ENCODE results near the gene UNC5B.
A peak's percentile ranks its signal among the peaks of the same experiment; 100 is the strongest.

The UNC5B gene

DNA sequence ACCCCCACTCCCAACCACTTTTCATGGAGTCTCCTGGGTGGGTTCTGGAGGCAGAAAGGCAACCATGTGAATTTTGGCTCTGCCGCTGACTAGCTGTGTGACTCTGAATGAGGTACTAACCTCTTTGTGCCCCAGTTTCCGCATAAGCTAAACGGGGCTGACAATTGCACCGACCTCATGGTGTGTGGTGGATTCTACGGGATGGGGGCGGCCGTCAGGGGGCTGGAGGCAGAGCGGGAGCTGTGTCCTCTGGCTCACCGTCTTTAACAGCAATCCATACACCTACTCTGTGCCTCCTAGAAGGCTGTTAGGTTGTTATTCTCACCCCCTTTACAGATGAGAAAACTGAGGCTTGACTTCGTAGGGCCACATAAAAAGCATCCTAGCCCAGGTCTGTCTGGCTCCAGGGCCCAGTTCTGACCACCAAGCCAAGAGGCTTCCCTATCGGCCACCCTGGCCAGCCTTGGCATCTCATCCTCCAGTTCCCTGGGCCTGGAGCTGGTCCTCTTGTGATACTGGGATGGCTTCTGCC, 102.4 kb downstream of the UNC5B start:
- DNase-seq = no peak

GRCh38 chr10:71316056-71316785, 103.9 kb downstream of the UNC5B start:
- no peak for DNase-seq
- Histone ChIP-seq H3K36me3 (ENCODE audit: control insufficient read depth, insufficient read depth, low read length) (no peaks in the 10 kb centered on the region), H3K4me1 (ENCODE audit: control insufficient read depth, insufficient read depth, low read length, poor library complexity, severe bottlenecking) (peaks cover 14% of the 10 kb centered on the region), H3K27ac (ENCODE audit: insufficient read depth, low read length, poor library complexity, severe bottlenecking) (no peak overlapping the region), H3K27me3 (replicated peaks; ENCODE audit: control insufficient read depth, insufficient read depth, low read length, poor library complexity, severe bottlenecking) (no peaks in the 10 kb centered on the region), H3K9me3 (ENCODE audit: control insufficient read depth, low read length) (no peaks in the 10 kb centered on the region), H3K4me3 (ENCODE audit: insufficient read depth, low read depth, low read length, poor library complexity, severe bottlenecking) (no peak overlapping the region)

More for the DNA sequence above, 102.4 kb downstream of the UNC5B start:
- Histone ChIP-seq H3K36me3 (ENCODE audit: control insufficient read depth, insufficient read depth, low read length) (no peaks in the 10 kb centered on the region), H3K27me3 (replicated peaks; ENCODE audit: control insufficient read depth, insufficient read depth, low read length, poor library complexity, severe bottlenecking) (no peaks in the 10 kb centered on the region), H3K4me3 (ENCODE audit: insufficient read depth, low read depth, low read length, poor library complexity, severe bottlenecking) (no peak overlapping the region), H3K4me1 (ENCODE audit: control insufficient read depth, insufficient read depth, low read length, poor library complexity, severe bottlenecking) (peaks cover 11% of the 10 kb centered on the region), H3K27ac (ENCODE audit: insufficient read depth, low read length, poor library complexity, severe bottlenecking) (no peak overlapping the region), H3K9me3 (ENCODE audit: control insufficient read depth, low read length) (no peaks in the 10 kb centered on the region)

GRCh38 chr10:71316786-71317160, 104.4 kb downstream of the UNC5B start:
- DNase-seq = no peak
- no peaks in the 10 kb centered on the region for H3K27me3 ChIP-seq (replicated peaks; ENCODE audit: control insufficient read depth, insufficient read depth, low read length, poor library complexity, severe bottlenecking)
- H3K9me3 ChIP-seq (ENCODE audit: control insufficient read depth, low read length) = no peaks in the 10 kb centered on the region

GRCh38 chr10:71317739-71318138, 105.4 kb downstream of the UNC5B start:
- Histone ChIP-seq H3K27ac (ENCODE audit: insufficient read depth, low read length, poor library complexity, severe bottlenecking) (no peak overlapping the region), H3K9me3 (ENCODE audit: control insufficient read depth, low read length) (no peaks in the 10 kb centered on the region), H3K4me1 (ENCODE audit: control insufficient read depth, insufficient read depth, low read length, poor library complexity, severe bottlenecking) (peaks cover 14% of the 10 kb centered on the region), H3K27me3 (replicated peaks; ENCODE audit: control insufficient read depth, insufficient read depth, low read length, poor library complexity, severe bottlenecking) (no peaks in the 10 kb centered on the region), H3K36me3 (ENCODE audit: control insufficient read depth, insufficient read depth, low read length) (no peaks in the 10 kb centered on the region), H3K4me3 (ENCODE audit: insufficient read depth, low read depth, low read length, poor library complexity, severe bottlenecking) (no peak overlapping the region)
- no peak for DNase-seq

More at GRCh38 chr10:71316786-71317160, 104.4 kb downstream of the UNC5B start:
- no peak overlapping the region for H3K4me3 ChIP-seq (ENCODE audit: insufficient read depth, low read depth, low read length, poor library complexity, severe bottlenecking)
- H3K36me3 ChIP-seq (ENCODE audit: control insufficient read depth, insufficient read depth, low read length) = no peaks in the 10 kb centered on the region
- no peak overlapping the region for H3K27ac ChIP-seq (ENCODE audit: insufficient read depth, low read length, poor library complexity, severe bottlenecking)
- H3K4me1 ChIP-seq (ENCODE audit: control insufficient read depth, insufficient read depth, low read length, poor library complexity, severe bottlenecking) = peaks cover 14% of the 10 kb centered on the region

DNA sequence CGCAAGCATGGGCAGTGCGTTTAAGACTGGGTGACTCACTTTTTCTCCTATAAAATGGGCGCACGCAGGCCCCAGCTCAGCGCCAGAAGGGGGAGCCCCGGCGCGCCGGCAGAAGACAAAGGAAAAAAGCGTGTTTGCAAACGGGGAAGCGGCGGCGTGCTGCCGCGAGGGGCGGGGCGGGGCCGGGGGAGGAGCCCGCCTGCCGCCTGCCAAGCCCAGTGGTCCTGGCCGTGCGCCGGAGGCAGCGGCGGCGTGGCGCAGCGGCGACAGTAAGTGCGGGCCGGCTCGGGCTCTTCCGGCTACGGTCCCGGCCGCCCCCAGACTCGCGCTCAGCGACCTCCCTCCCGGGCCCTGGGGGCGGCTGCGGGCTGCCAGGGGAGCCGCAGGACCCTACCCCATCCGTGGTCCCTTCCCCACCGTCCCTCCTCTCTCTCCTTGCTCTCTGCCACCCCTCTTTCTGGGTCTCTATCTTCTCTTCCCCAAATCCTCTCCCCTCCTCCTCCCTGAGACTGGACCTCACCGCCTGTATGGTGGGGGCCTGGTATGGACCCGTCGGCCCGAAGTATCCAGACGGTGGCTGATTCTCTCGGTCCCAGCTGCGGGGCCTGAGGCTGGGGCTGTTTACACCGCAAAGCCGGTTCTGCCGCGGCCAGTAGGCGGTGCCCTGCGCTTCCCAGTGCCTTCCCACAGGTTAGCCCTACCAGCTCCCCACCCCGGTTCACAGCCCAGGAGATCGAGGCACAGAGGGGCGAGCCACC, 106.9 kb downstream of the UNC5B start, which contains the start of gene SLC29A3:
SLC29A3 (plus strand) TSS at position 218 of the 758 bp plus-strand sequence; CDS start at position 269, 51 bp downstream.
- H3K4me3 ChIP-seq (ENCODE audit: insufficient read depth, low read depth, low read length, poor library complexity, severe bottlenecking) = peak within 1 kb of the TSS; percentile 62

GRCh38 chr10:71319800-71320392, 107.5 kb downstream of the UNC5B start:
- Histone ChIP-seq H3K36me3 (ENCODE audit: control insufficient read depth, insufficient read depth, low read length) (peaks cover 6% of the 10 kb centered on the region), H3K27me3 (replicated peaks; ENCODE audit: control insufficient read depth, insufficient read depth, low read length, poor library complexity, severe bottlenecking) (no peaks in the 10 kb centered on the region), H3K27ac (ENCODE audit: insufficient read depth, low read length, poor library complexity, severe bottlenecking) (peak overlapping the region; percentile 62), H3K4me1 (ENCODE audit: control insufficient read depth, insufficient read depth, low read length, poor library complexity, severe bottlenecking) (peaks cover 11% of the 10 kb centered on the region), H3K4me3 (ENCODE audit: insufficient read depth, low read depth, low read length, poor library complexity, severe bottlenecking) (peak overlapping the region; percentile 62), H3K9me3 (ENCODE audit: control insufficient read depth, low read length) (no peaks in the 10 kb centered on the region)
- DNase-seq = no peak

More for the DNA sequence above, 106.9 kb downstream of the UNC5B start, which contains the start of gene SLC29A3:
- Histone ChIP-seq H3K9me3 (ENCODE audit: control insufficient read depth, low read length) (no peaks in the 10 kb centered on the region), H3K27me3 (replicated peaks; ENCODE audit: control insufficient read depth, insufficient read depth, low read length, poor library complexity, severe bottlenecking) (no peaks in the 10 kb centered on the region), H3K36me3 (ENCODE audit: control insufficient read depth, insufficient read depth, low read length) (peaks cover under 1% of the 10 kb centered on the region), H3K27ac (ENCODE audit: insufficient read depth, low read length, poor library complexity, severe bottlenecking) (peak within 1 kb of the TSS; percentile 62), H3K4me1 (ENCODE audit: control insufficient read depth, insufficient read depth, low read length, poor library complexity, severe bottlenecking) (peaks cover 14% of the 10 kb centered on the region)
- peak; percentile 71 to 76 (median 76) for DNase-seq

DNA sequence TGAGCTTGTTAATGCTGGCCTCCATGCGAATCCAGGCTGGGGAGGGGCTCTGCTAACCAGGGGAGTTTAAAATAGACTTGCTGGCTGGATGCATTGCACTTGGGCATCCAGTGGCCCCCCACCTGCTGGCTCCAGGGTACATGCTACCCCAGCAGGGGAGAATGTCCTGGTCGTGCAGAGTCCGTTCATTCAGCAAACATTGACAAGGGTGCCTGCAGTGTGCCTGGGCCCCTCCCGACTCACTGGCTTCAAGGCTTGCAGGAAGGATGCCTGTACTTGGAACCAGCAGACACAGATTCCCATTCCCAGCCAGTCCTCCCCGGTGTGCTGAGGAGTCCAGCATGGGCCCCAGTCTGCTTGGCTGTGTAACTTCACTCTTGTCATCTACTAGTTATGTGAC, 108.2 kb downstream of the UNC5B start:
- DNase-seq = no peak
- H3K27ac ChIP-seq (ENCODE audit: insufficient read depth, low read length, poor library complexity, severe bottlenecking) = no peak overlapping the region
- no peak overlapping the region for H3K4me3 ChIP-seq (ENCODE audit: insufficient read depth, low read depth, low read length, poor library complexity, severe bottlenecking)
- peaks cover 8% of the 10 kb centered on the region for H3K36me3 ChIP-seq (ENCODE audit: control insufficient read depth, insufficient read depth, low read length)
- H3K9me3 ChIP-seq (ENCODE audit: control insufficient read depth, low read length) = no peaks in the 10 kb centered on the region
- H3K27me3 ChIP-seq (replicated peaks; ENCODE audit: control insufficient read depth, insufficient read depth, low read length, poor library complexity, severe bottlenecking) = no peaks in the 10 kb centered on the region
- H3K4me1 ChIP-seq (ENCODE audit: control insufficient read depth, insufficient read depth, low read length, poor library complexity, severe bottlenecking) = peaks cover 11% of the 10 kb centered on the region

DNA sequence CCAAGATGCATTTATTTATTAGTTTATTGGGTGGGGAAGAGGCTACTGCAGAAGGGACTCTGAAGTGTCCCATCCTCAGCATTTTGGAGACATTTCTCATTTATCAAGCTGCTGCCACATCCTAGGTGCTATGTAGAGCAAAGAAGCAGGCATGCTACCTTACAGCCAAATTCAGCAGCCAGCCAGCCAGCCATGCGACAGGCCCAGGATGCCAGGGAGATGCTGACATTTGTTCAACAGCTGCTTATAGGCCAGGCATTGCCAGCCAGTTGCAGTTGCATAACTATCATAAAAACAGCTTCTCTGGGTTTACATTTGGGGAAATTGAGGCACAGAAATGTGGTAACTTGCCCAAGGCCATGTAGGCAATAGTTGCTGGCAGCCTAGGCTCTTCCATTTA, 109.0 kb downstream of the UNC5B start:
- no peak overlapping the region for H3K4me3 ChIP-seq (ENCODE audit: insufficient read depth, low read depth, low read length, poor library complexity, severe bottlenecking)
- H3K27me3 ChIP-seq (replicated peaks; ENCODE audit: control insufficient read depth, insufficient read depth, low read length, poor library complexity, severe bottlenecking) = no peaks in the 10 kb centered on the region
- peaks cover 11% of the 10 kb centered on the region for H3K36me3 ChIP-seq (ENCODE audit: control insufficient read depth, insufficient read depth, low read length)
- no peak for DNase-seq
- no peak overlapping the region for H3K27ac ChIP-seq (ENCODE audit: insufficient read depth, low read length, poor library complexity, severe bottlenecking)
- peaks cover 11% of the 10 kb centered on the region for H3K4me1 ChIP-seq (ENCODE audit: control insufficient read depth, insufficient read depth, low read length, poor library complexity, severe bottlenecking)
- no peaks in the 10 kb centered on the region for H3K9me3 ChIP-seq (ENCODE audit: control insufficient read depth, low read length)

DNA sequence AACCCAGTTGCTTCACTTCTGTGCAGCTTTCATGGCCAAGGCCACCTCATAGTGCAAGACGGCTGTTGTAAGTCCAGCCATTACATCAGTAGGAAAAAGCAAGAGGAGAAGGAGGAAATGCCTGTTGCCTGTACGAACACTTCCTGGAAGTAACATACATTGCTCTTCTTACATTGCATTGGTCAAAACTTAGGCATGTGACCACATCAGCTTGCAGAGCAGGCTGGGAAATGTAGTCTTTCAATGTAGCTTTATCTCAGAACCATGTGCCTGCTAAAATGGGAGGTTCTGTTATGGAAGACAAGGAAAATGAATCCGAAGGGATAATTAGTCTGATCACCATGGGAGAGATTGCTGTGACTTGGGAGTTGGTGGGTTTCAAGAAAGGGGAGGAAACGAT, 111.0 kb downstream of the UNC5B start:
- DNase-seq = no peak
- H3K4me1 ChIP-seq (ENCODE audit: control insufficient read depth, insufficient read depth, low read length, poor library complexity, severe bottlenecking) = peaks cover 11% of the 10 kb centered on the region
- no peaks in the 10 kb centered on the region for H3K27me3 ChIP-seq (replicated peaks; ENCODE audit: control insufficient read depth, insufficient read depth, low read length, poor library complexity, severe bottlenecking)
- no peak overlapping the region for H3K4me3 ChIP-seq (ENCODE audit: insufficient read depth, low read depth, low read length, poor library complexity, severe bottlenecking)
- H3K27ac ChIP-seq (ENCODE audit: insufficient read depth, low read length, poor library complexity, severe bottlenecking) = no peak overlapping the region
- H3K36me3 ChIP-seq (ENCODE audit: control insufficient read depth, insufficient read depth, low read length) = peaks cover 11% of the 10 kb centered on the region
- no peaks in the 10 kb centered on the region for H3K9me3 ChIP-seq (ENCODE audit: control insufficient read depth, low read length)
